Measurements from ENCODE around the gene XCR1. TPM values are rescaled to one million over a fixed set of nuclear protein-coding genes. Genes with fewer than 3 reads are reported as not detected.
"Not testable (repeated sequence)": the region's sequence is repeated elsewhere in the genome, so short reads cannot be mapped to it uniquely, and the experiment has no call there.

The XCR1 gene
- total and polyA plus RNA-seq, 2 donors (not counting 3 experiments of a cell fraction or from before 2014, with no cell fraction given): not detected

GRCh38 chr3:45997942-45998341 is 29.3 kb downstream of the XCR1 start:
- POLR2A ChIA-PET: no interaction called here
- Histone ChIP-seq H3K4me1 (ENCODE audit: control insufficient read depth, extremely low read depth, insufficient read depth, low read length) (peaks cover 7% of the 10 kb centered on the region), H4K20me1 (replicated peaks; ENCODE audit: control insufficient read depth, extremely low read depth, insufficient read depth, low read length) (no peaks in the 10 kb centered on the region), H3K9me3 (replicated peaks; ENCODE audit: control insufficient read depth, insufficient read depth, low read length) (no peaks in the 10 kb centered on the region), H3K27me3 (ENCODE audit: control insufficient read depth in 2 of 2, insufficient read depth in 2 of 2, low read length in 2 of 2) (peaks cover 2 to 4% of the 10 kb centered on the region in 2 experiments), H3K9ac (replicated peaks; ENCODE audit: extremely low read depth, insufficient read depth, low read length) (no peak overlapping the region), H3K9me1 (replicated peaks; ENCODE audit: control insufficient read depth, extremely low read depth, insufficient read depth, low read length) (no peaks in the 10 kb centered on the region), H3K4me2 (ENCODE audit: insufficient read depth, low read length) (no peak overlapping the region), H3K4me3 (replicated peaks in 1 of 3; ENCODE audit: insufficient read depth in 1 of 3, low read depth in 1 of 3, low read length in 3 of 3) (no peak overlapping the region), H3K36me3 (ENCODE audit: control insufficient read depth in 2 of 2, extremely low read depth in 1 of 2, insufficient read depth in 2 of 2, low read length in 2 of 2) (no peaks in the 10 kb centered on the region), H2AFZ (ENCODE audit: low read depth, low read length) (no peak overlapping the region), H3K27ac (ENCODE audit: insufficient read depth, low read depth, low read length) (no peak overlapping the region), H3K79me2 (ENCODE audit: control insufficient read depth, insufficient read depth, low read length) (peaks cover 19% of the 10 kb centered on the region)
- CTCF ChIA-PET: no interaction called here
- FAIRE-seq (no peak), DNase-seq (ENCODE audit: low read depth, low spot score) (no peak)
- intact Hi-C loops (cut with micrococcal nuclease) (loop anchor here (5.0 kb wide), 1 partner anchor 414 kb away; no protein-coding TSS in a partner anchor), dilution Hi-C loops (cut with MboI; ENCODE audit: extremely low pct_ligation_motif_present, low sequenced_read_pairs) (no loop called here)
- TF ChIP-seq GATA2 (IDR thresholded peaks at IDR 0.05; ENCODE audit: insufficient read depth, insufficient read length, low read depth, low read length) (no peak), CTCF (IDR thresholded peaks at IDR 0.05; ENCODE audit: extremely low read depth in 1 of 2, insufficient read depth in 1 of 2, low read depth in 1 of 2, low read length in 2 of 2) (no peak), EZH2 (IDR thresholded peaks at IDR 0.05; ENCODE audit: borderline replicate concordance, low read depth, low read length, severe bottlenecking) (no peak), POLR2A (IDR thresholded peaks at IDR 0.05; ENCODE audit: low read depth, low read length) (no peak), MYC (IDR thresholded peaks at IDR 0.05; ENCODE audit: low read depth, low read length) (no peak), MAX (IDR thresholded peaks at IDR 0.05; ENCODE audit: insufficient read depth, insufficient read length) (no peak), FOS (IDR thresholded peaks at IDR 0.05; ENCODE audit: borderline replicate concordance, insufficient read depth, low read length) (no peak), JUN (IDR thresholded peaks at IDR 0.05; ENCODE audit: borderline replicate concordance, insufficient read depth, insufficient read length, low read depth) (no peak)
- BruUV-seq (replicated peaks): no TSS peak

GRCh38 chr3:45997499-45997898 is 29.8 kb downstream of the XCR1 start:
- POLR2A ChIA-PET: not testable (repeated sequence)

More at GRCh38 chr3:45997499-45997898, 29.8 kb downstream of the XCR1 start:
- intact Hi-C loops (cut with micrococcal nuclease): loop anchor here (5.0 kb wide), 1 partner anchor 415 kb away; no protein-coding TSS in a partner anchor
- H2AFZ ChIP-seq (ENCODE audit: low read depth, low read length); H3K4me1 ChIP-seq (ENCODE audit: control insufficient read depth, extremely low read depth, insufficient read depth, low read length); H3K9me1 ChIP-seq (replicated peaks; ENCODE audit: control insufficient read depth, extremely low read depth, insufficient read depth, low read length); H3K27me3 ChIP-seq (ENCODE audit: control insufficient read depth in 2 of 2, insufficient read depth in 2 of 2, low read length in 2 of 2); FAIRE-seq; H3K4me3 ChIP-seq (replicated peaks in 1 of 3; ENCODE audit: insufficient read depth in 1 of 3, low read depth in 1 of 3, low read length in 3 of 3); H3K4me2 ChIP-seq (ENCODE audit: insufficient read depth, low read length); H4K20me1 ChIP-seq (replicated peaks; ENCODE audit: control insufficient read depth, extremely low read depth, insufficient read depth, low read length); H3K9me3 ChIP-seq (replicated peaks; ENCODE audit: control insufficient read depth, insufficient read depth, low read length); BruUV-seq (replicated peaks); H3K9ac ChIP-seq (replicated peaks; ENCODE audit: extremely low read depth, insufficient read depth, low read length); H3K36me3 ChIP-seq (ENCODE audit: control insufficient read depth in 2 of 2, extremely low read depth in 1 of 2, insufficient read depth in 2 of 2, low read length in 2 of 2); H3K27ac ChIP-seq (ENCODE audit: insufficient read depth, low read depth, low read length); DNase-seq (ENCODE audit: low read depth, low spot score); dilution Hi-C loops (cut with MboI; ENCODE audit: extremely low pct_ligation_motif_present, low sequenced_read_pairs): not testable (repeated sequence)
- CTCF ChIA-PET: interaction anchor here (2.2 kb wide), 1 partner anchor 81 kb away, joined by 8 read pairs; no protein-coding TSS in a partner anchor
- H3K79me2 ChIP-seq (ENCODE audit: control insufficient read depth, insufficient read depth, low read length): peaks cover 19% of the 10 kb centered on the region
